HCT116 (cell line): ENCODE results near the gene ROMO1. TPM values are rescaled to one million over a fixed set of nuclear protein-coding genes. Genes with fewer than 3 reads are reported as not detected.

Experiments
- ATAC-seq: fragments of 200-7000 bp; cut with Tn5 transposase; 2 replicates; pipeline ENCODE4 v1.9.1; 2020; ENCODE audit warnings: mild to moderate bottlenecking, moderate library complexity
- BruUV-seq: library from RNA; stranded (reverse); fragments of 400-500 nt; replicated peaks from 2 replicates; lab custom pipeline; 2021; lab: Mats Ljungman, UMichigan
- CTCF ChIA-PET: fragments of 300-600 bp; sonication (Branson Sonifier 250); formaldehyde crosslinking; loops from one replicate; lab custom pipeline; 2021; ENCODE audit warnings: antibody characterized with exemption; lab: Charles Lee
- POLR2A ChIA-PET: fragments of 300-600, 350-600 bp; sonication (Branson Sonifier 250); formaldehyde crosslinking; loops from one replicate; lab custom pipeline; 2021; ENCODE audit warnings: antibody characterized with exemption; lab: Charles Lee
- RAD21 ChIA-PET, 2 experiments: fragments of 300-600 bp; sonication (Branson Sonifier 250); formaldehyde crosslinking; loops; one replicate each; lab custom pipeline; 2023; ENCODE audit warnings: low total read pairs in 2 of 2; ENCODE audit not compliant: uncharacterized antibody in 2 of 2, unreplicated experiment in 2 of 2, low non-redundant PET in 1 of 2; lab: Charles Lee
- DNase-seq: peaks from one replicate; pipeline ENCODE4 v3.0.0-alpha.2; 2010; ENCODE audit warnings: low read depth, low spot score
- H2AFZ ChIP-seq: fragments of 200-600 bp; shearing (Covaris generic), sonication (generic); 2 replicates; pipeline ENCODE4 v1.6.1; 2017; ENCODE audit warnings: low read depth, mixed run types, mixed read lengths, antibody characterized with exemption, low read length; ENCODE audit not compliant: poor library complexity, severe bottlenecking
- H3K27ac ChIP-seq: 2 replicates; pipeline ENCODE4 v1.5.1; 2012; ENCODE audit warnings: low read depth, low read length
- H3K27me3 ChIP-seq: fragments of 200-600 bp; sonication (generic); 2 replicates; pipeline ENCODE4 v1.6.1; 2016; ENCODE audit warnings: mixed run types, low read length, mixed read lengths; ENCODE audit not compliant: insufficient read depth
- H3K36me3 ChIP-seq, 2 experiments: fragments of 200-500 bp in 1 of 2; fragments of 200-600 bp in 1 of 2; sonication (Bioruptor generic) in 1 of 2; sonication (generic) in 1 of 2; 2 replicates each; pipeline versions ENCODE4 v1.5.1 to v1.6.1; 2014 to 2016; ENCODE audit warnings: low read length in 2 of 2, inconsistent platforms in 1 of 2, mixed read lengths in 1 of 2, mixed run types in 1 of 2; ENCODE audit not compliant: insufficient read depth in 2 of 2, control insufficient read depth in 1 of 2
- H3K4me1 ChIP-seq, 2 experiments: fragments of 200-600 bp in 1 of 2; sonication (generic) in 1 of 2; 2 replicates each; pipeline versions ENCODE4 v1.5.1 to v1.6.1; 2012 to 2017; ENCODE audit warnings: low read length in 2 of 2, inconsistent platforms in 1 of 2, mild to moderate bottlenecking in 1 of 2, mixed read lengths in 1 of 2, mixed run types in 1 of 2, moderate library complexity in 1 of 2; ENCODE audit not compliant: insufficient read depth in 2 of 2, control insufficient read depth in 1 of 2
- H3K4me2 ChIP-seq: fragments of 200-600 bp; sonication (generic); 2 replicates; pipeline ENCODE4 v1.6.1; 2017; ENCODE audit warnings: mixed run types, low read length, mixed read lengths
- H3K4me3 ChIP-seq, 2 experiments: fragments of 200-600 bp in 1 of 2; sonication (generic) in 1 of 2; replicated peaks in 1 of 2; 2 replicates each; pipeline ENCODE4 v1.5.1; 2011 to 2016; ENCODE audit warnings: low read length in 2 of 2, control low read depth in 1 of 2, low read depth in 1 of 2, mild to moderate bottlenecking in 1 of 2, mixed read lengths in 1 of 2, mixed run types in 1 of 2
- H3K79me2 ChIP-seq: fragments of 200-600 bp; sonication (generic); 2 replicates; pipeline ENCODE4 v1.6.1; 2017; ENCODE audit warnings: mild to moderate bottlenecking, mixed run types, low read length, moderate library complexity, mixed read lengths; ENCODE audit not compliant: insufficient read depth
- H3K9ac ChIP-seq: fragments of 200-600 bp; sonication (generic); 2 replicates; pipeline ENCODE4 v1.6.1; 2016; ENCODE audit warnings: low read length, mixed read lengths
- H3K9me2 ChIP-seq: fragments of 200-600 bp; sonication (generic), shearing (Covaris generic); 2 replicates; pipeline ENCODE4 v1.6.1; 2017; ENCODE audit warnings: mixed run types, mild to moderate bottlenecking, moderate library complexity; ENCODE audit not compliant: insufficient read depth
- H3K9me3 ChIP-seq, 2 experiments: fragments of 200-500 bp in 1 of 2; fragments of 200-600 bp in 1 of 2; sonication (Bioruptor generic) in 1 of 2; sonication (generic) in 1 of 2; 2 replicates each; pipeline ENCODE4 v1.6.1; 2014 to 2017; ENCODE audit warnings: low read length in 2 of 2, mixed read lengths in 2 of 2, inconsistent platforms in 1 of 2, low read depth in 1 of 2, mild to moderate bottlenecking in 1 of 2, mixed run types in 1 of 2, moderate library complexity in 1 of 2; ENCODE audit not compliant: control insufficient read depth in 1 of 2, insufficient read depth in 1 of 2
- H4K20me1 ChIP-seq: fragments of 200-600 bp; sonication (generic), shearing (Covaris generic); 2 replicates; pipeline ENCODE4 v1.6.1; 2017; ENCODE audit warnings: mixed run types, mild to moderate bottlenecking, moderate library complexity; ENCODE audit not compliant: insufficient read depth
- ATF3 ChIP-seq: IDR thresholded peaks from 2 replicates; pipeline ENCODE4 v1.6.1; 2012
- CBX3 ChIP-seq: IDR thresholded peaks from 2 replicates; pipeline ENCODE4 v1.6.1; 2012; ENCODE audit warnings: low read depth
- CTCF ChIP-seq, 3 experiments: fragments of 200-600 bp in 1 of 3; sonication (generic) in 1 of 3; IDR thresholded peaks in 2 of 3; conservative IDR thresholded peaks in 1 of 3; 2 replicates each; pipeline ENCODE4 v1.5.1; 2012 to 2017; ENCODE audit warnings: low read depth in 2 of 3, low read length in 2 of 3, antibody characterized with exemption in 1 of 3, borderline replicate concordance in 1 of 3, control low read depth in 1 of 3, mild to moderate bottlenecking in 1 of 3, mixed read lengths in 1 of 3, mixed run types in 1 of 3, moderate library complexity in 1 of 3; ENCODE audit not compliant: insufficient read depth in 1 of 3
- EGR1 ChIP-seq: IDR thresholded peaks from 2 replicates; pipeline ENCODE4 v1.6.1; 2012; ENCODE audit warnings: low read depth
- ELF1 ChIP-seq: IDR thresholded peaks from 2 replicates; pipeline ENCODE4 v1.6.1; 2012; ENCODE audit warnings: low read depth, borderline replicate concordance
- EZH2phosphoT487 ChIP-seq: fragments of 200-600 bp; IDR thresholded peaks from 2 replicates; pipeline ENCODE4 v1.6.1; 2018; ENCODE audit warnings: antibody characterized with exemption, borderline replicate concordance
- FOSL1 ChIP-seq: IDR thresholded peaks from 2 replicates; pipeline ENCODE4 v1.6.1; 2012; ENCODE audit warnings: low read depth
- JUND ChIP-seq: IDR thresholded peaks from 2 replicates; pipeline ENCODE4 v1.6.1; 2012
- MAX ChIP-seq: IDR thresholded peaks from 2 replicates; pipeline ENCODE4 v1.6.1; 2012
- POLR2A ChIP-seq: IDR thresholded peaks from 2 replicates; pipeline ENCODE4 v1.7.0; 2011; ENCODE audit warnings: borderline replicate concordance; ENCODE audit not compliant: insufficient read depth, insufficient read length; ENCODE audit errors: extremely low read depth
- RAD21 ChIP-seq: IDR thresholded peaks from 2 replicates; pipeline ENCODE4 v1.6.1; 2012; ENCODE audit warnings: low read depth, mild to moderate bottlenecking
- REST ChIP-seq: IDR thresholded peaks from 2 replicates; pipeline ENCODE4 v1.6.1; 2012; ENCODE audit warnings: low read depth
- SP1 ChIP-seq: IDR thresholded peaks from 2 replicates; pipeline ENCODE4 v1.6.1; 2012; ENCODE audit warnings: low read depth
- SRF ChIP-seq: IDR thresholded peaks from 2 replicates; pipeline ENCODE4 v1.6.1; 2012; ENCODE audit warnings: low read depth
- TCF7L2 ChIP-seq: IDR thresholded peaks from 2 replicates; pipeline ENCODE4 v1.7.0; 2011; ENCODE audit warnings: borderline replicate concordance, inconsistent platforms; ENCODE audit not compliant: insufficient read depth, insufficient read length; ENCODE audit errors: extremely low read depth
- ZBTB33 ChIP-seq: IDR thresholded peaks from 2 replicates; pipeline ENCODE4 v1.6.1; 2011; ENCODE audit warnings: mild to moderate bottlenecking, low read length, moderate library complexity; ENCODE audit not compliant: insufficient replicate concordance; ENCODE audit errors: extremely low read depth
- ZFX ChIP-seq: fragments of 450-650 bp; IDR thresholded peaks from 2 replicates; pipeline ENCODE4 v1.6.1; 2017
- ZNF274 ChIP-seq: fragments of 200-500 bp; sonication (Bioruptor generic); IDR thresholded peaks from 2 replicates; pipeline ENCODE4 v1.6.1; 2014; ENCODE audit warnings: mild to moderate bottlenecking, low read depth, low read length, inconsistent platforms
- intact Hi-C: fragments of 100-400 bp; cut with micrococcal nuclease; formaldehyde crosslinking; loops from 2 replicates; pipeline ENCODE4 v1.10.0; 2022
- total RNA-seq: library from RNA; stranded (reverse); gene quantifications from one replicate; pipeline ENCODE4 v1.2.1, GENCODE V29; 2021; ENCODE audit not compliant: unreplicated experiment

ROMO1 gene
- total RNA-seq, 1 experiment from 2014 or later: 167 TPM

- TF ChIP-seq REST (no peak), EGR1 (no peak), POLR2A (no peak), RAD21 (no peak), MAX (no peak), SP1 (no peak), JUND (no peak), FOSL1 (no peak), ATF3 (no peak)
- TF ChIP-seq, all 23 proteins: peak for 0
Measured at GRCh38 chr20:35653893-35654292, 45.3 kb upstream of the ROMO1 start (continued).

GRCh38 chr20:35654415-35654814 is 44.8 kb upstream of the ROMO1 start:
- peaks cover 14 to 54% of the 10 kb centered on the region in 2 experiments for H3K36me3 ChIP-seq
- H3K9me2 ChIP-seq: no peaks in the 10 kb centered on the region
- no peak overlapping the region for H2AFZ ChIP-seq
- BruUV-seq: no TSS peak
- no peak overlapping the region for H3K4me2 ChIP-seq
- H3K27ac ChIP-seq: no peak overlapping the region
- ChIA-PET RAD21 (no interaction called here), POLR2A (no interaction called here), CTCF (no interaction called here)
- H3K79me2 ChIP-seq: peaks cover 100% of the 10 kb centered on the region
- H3K9me3 ChIP-seq: no peaks in the 10 kb centered on the region
- H3K9ac ChIP-seq: no peak overlapping the region
- H4K20me1 ChIP-seq: peaks cover 74% of the 10 kb centered on the region
- no peaks in the 10 kb centered on the region for H3K4me1 ChIP-seq
- intact Hi-C loops: no loop called here
- no peak overlapping the region for H3K4me3 ChIP-seq
- no peak for ATAC-seq
- no peak for DNase-seq
- no peaks in the 10 kb centered on the region for H3K27me3 ChIP-seq
- TF ChIP-seq TCF7L2 (no peak), ZNF274 (no peak), JUND (no peak), SP1 (no peak), SRF (no peak), ZBTB33 (no peak), CBX3 (no peak), EZH2phosphoT487 (no peak), CTCF (IDR thresholded peaks at IDR 0.05 in 2 of 3, conservative IDR thresholded peaks at IDR 0.05 in 1 of 3; ENCODE audit: borderline replicate concordance in 1 of 3, insufficient read depth in 1 of 3, low read depth in 2 of 3, low read length in 2 of 3) (no peak), POLR2A (no peak), RAD21 (no peak), ELF1 (no peak), ZFX (no peak)
